SK-N-SH (cell line): ENCODE results near the gene FBN2. TPM values are rescaled to one million over a fixed set of nuclear protein-coding genes. Genes with fewer than 3 reads are reported as not detected.

Experiments
- CTCF ChIA-PET: fragments of 300-600, 350-600 bp; formaldehyde crosslinking; extraction: SDS; loops from one replicate; lab custom pipeline; 2021; lab: Yijun Ruan, JAX
- POLR2A ChIA-PET: fragments of 350-600 bp; sonication (Branson Sonifier 250); formaldehyde crosslinking; extraction: SDS; loops from one replicate; lab custom pipeline; 2020; ENCODE audit warnings: antibody characterized with exemption, inconsistent platforms; lab: Yijun Ruan, JAX
- DNase-seq: peaks from one replicate; pipeline ENCODE4 v3.0.0; 2012
- H2AFZ ChIP-seq: fragments of 200-600 bp; sonication (generic); 2 replicates; pipeline ENCODE4 v1.8.1; 2016; ENCODE audit warnings: antibody characterized with exemption, mild to moderate bottlenecking, low read depth
- H3F3A ChIP-seq: fragments of 200-600 bp; sonication (generic); replicated peaks from 2 replicates; pipeline ENCODE3; 2016; ENCODE audit warnings: antibody characterized with exemption, mild to moderate bottlenecking; ENCODE audit not compliant: insufficient read depth
- H3K27ac ChIP-seq, 2 experiments: fragments of 200-500 bp in 1 of 2; fragments of 200-600 bp in 1 of 2; sonication (Bioruptor generic) in 1 of 2; sonication (generic), shearing (Covaris generic) in 1 of 2; 2 replicates each; pipeline versions ENCODE4 v1.5.1 to v1.6.1; 2014 to 2016; ENCODE audit warnings: low read depth in 2 of 2, inconsistent platforms in 1 of 2, low read length in 1 of 2, mild to moderate bottlenecking in 1 of 2, mixed read lengths in 1 of 2
- H3K27me3 ChIP-seq: fragments of 200-600 bp; sonication (generic), shearing (Covaris generic); 2 replicates; pipeline ENCODE4 v1.6.1; 2016; ENCODE audit warnings: mixed run types; ENCODE audit not compliant: insufficient read depth
- H3K36me3 ChIP-seq, 2 experiments: fragments of 200-500 bp in 1 of 2; fragments of 200-600 bp in 1 of 2; sonication (Bioruptor generic) in 1 of 2; sonication (generic) in 1 of 2; replicated peaks in 1 of 2; 2 replicates each; pipeline versions ENCODE3 to v1.5.1; 2014 to 2016; ENCODE audit warnings: low read length in 1 of 2, mild to moderate bottlenecking in 1 of 2; ENCODE audit not compliant: insufficient read depth in 2 of 2, control insufficient read depth in 1 of 2
- H3K4me1 ChIP-seq, 2 experiments: fragments of 200-500 bp in 1 of 2; fragments of 200-600 bp in 1 of 2; sonication (Bioruptor generic) in 1 of 2; sonication (generic), shearing (Covaris generic) in 1 of 2; 2 replicates each; pipeline versions ENCODE4 v1.5.1 to v1.6.1; 2014 to 2016; ENCODE audit warnings: low read depth in 1 of 2, low read length in 1 of 2, mixed run types in 1 of 2; ENCODE audit not compliant: insufficient read depth in 2 of 2, control insufficient read depth in 1 of 2
- H3K4me2 ChIP-seq: fragments of 200-600 bp; sonication (generic), shearing (Covaris generic); 2 replicates; pipeline ENCODE4 v1.6.1; 2017; ENCODE audit warnings: mixed run types
- H3K4me3 ChIP-seq, 2 experiments: fragments of 200-500 bp in 1 of 2; fragments of 200-600 bp in 1 of 2; sonication (Bioruptor generic) in 1 of 2; sonication (generic), shearing (Covaris generic) in 1 of 2; 2 replicates each; pipeline versions ENCODE4 v1.5.1 to v1.8.1; 2014 to 2016; ENCODE audit warnings: low read depth in 2 of 2, inconsistent platforms in 1 of 2, low read length in 1 of 2, mild to moderate bottlenecking in 1 of 2, mixed read lengths in 1 of 2, moderate library complexity in 1 of 2
- H3K79me2 ChIP-seq: fragments of 200-600 bp; sonication (generic); 2 replicates; pipeline ENCODE4 v1.8.1; 2017; ENCODE audit warnings: mild to moderate bottlenecking; ENCODE audit not compliant: insufficient read depth
- H3K9ac ChIP-seq: fragments of 200-600 bp; sonication (generic); 2 replicates; pipeline ENCODE4 v1.6.1; 2017; ENCODE audit warnings: mixed run types
- H3K9me2 ChIP-seq: fragments of 200-600 bp; sonication (generic); 2 replicates; pipeline ENCODE4 v1.6.1; 2017; ENCODE audit warnings: mixed run types
- H3K9me3 ChIP-seq: fragments of 200-600 bp; sonication (generic); 2 replicates; pipeline ENCODE4 v1.6.1; 2017; ENCODE audit warnings: mixed run types, mild to moderate bottlenecking, moderate library complexity
- H4K20me1 ChIP-seq: fragments of 200-600 bp; sonication (generic); 2 replicates; pipeline ENCODE4 v1.6.1; 2017; ENCODE audit warnings: mild to moderate bottlenecking, mixed run types; ENCODE audit not compliant: insufficient read depth
- CHD2 ChIP-seq: fragments of 150-350 bp; IDR thresholded peaks from 2 replicates; pipeline ENCODE4 v1.6.1; 2018; ENCODE audit warnings: low read length; ENCODE audit not compliant: partially characterized antibody
- ELF1 ChIP-seq: IDR thresholded peaks from 2 replicates; pipeline ENCODE4 v1.4.0; 2012
- EP300 ChIP-seq, 2 experiments: IDR thresholded peaks; 2 replicates each; pipeline versions ENCODE4 v1.4.0 to v1.6.1; 2012; ENCODE audit warnings: borderline replicate concordance in 1 of 2, low read depth in 1 of 2, low read length in 1 of 2
- EZH2phosphoT487 ChIP-seq: fragments of 200-600 bp; sonication (generic); IDR thresholded peaks from 2 replicates; pipeline ENCODE4 v1.6.1; 2017; ENCODE audit warnings: low read depth, mixed run types, mild to moderate bottlenecking, antibody characterized with exemption, moderate library complexity, borderline replicate concordance
- FOSL2 ChIP-seq: IDR thresholded peaks from 2 replicates; pipeline ENCODE4 v1.4.0; 2012; ENCODE audit warnings: low read depth, mild to moderate bottlenecking, moderate library complexity, borderline replicate concordance
- FOXJ3 ChIP-seq: sonication (generic); formaldehyde crosslinking; IDR thresholded peaks from 2 replicates; pipeline ENCODE4 v1.5.1; 2020; ENCODE audit warnings: mild to moderate bottlenecking, missing genetic modification reagents
- FOXM1 ChIP-seq: IDR thresholded peaks from 2 replicates; pipeline ENCODE4 v1.4.0; 2012; ENCODE audit warnings: low read depth, mild to moderate bottlenecking
- GATA2 ChIP-seq: sonication (generic); formaldehyde crosslinking; IDR thresholded peaks from 2 replicates; pipeline ENCODE4 v1.5.0; 2020; ENCODE audit warnings: mild to moderate bottlenecking, missing genetic modification reagents
- MXI1 ChIP-seq: IDR thresholded peaks from 2 replicates; pipeline ENCODE4 v1.6.1; 2012; ENCODE audit warnings: mild to moderate bottlenecking, low read depth, low read length, improper control_type of control experiment
- NFIC ChIP-seq: IDR thresholded peaks from 2 replicates; pipeline ENCODE4 v1.4.0; 2012; ENCODE audit warnings: borderline replicate concordance
- RFX5 ChIP-seq: IDR thresholded peaks from 2 replicates; pipeline ENCODE4 v1.6.1; 2012; ENCODE audit warnings: mild to moderate bottlenecking, improper control_type of control experiment, low read length
- TAF1 ChIP-seq: IDR thresholded peaks from 2 replicates; pipeline ENCODE4 v1.6.1; 2012; ENCODE audit warnings: low read depth, mild to moderate bottlenecking, low read length, moderate library complexity, borderline replicate concordance
- WGBS: methylation state at CpG from one replicate; pipeline ENCODE4 v1.1.6; 2017; ENCODE audit warnings: low lambda C conversion rate; 5-methylcytosine and 5-hydroxymethylcytosine counted together
- polyA plus RNA-seq, 3 experiments: library from polyadenylated mRNA; depleted of rRNA; stranded (reverse); fragments of >200 nt; gene quantifications; 2 replicates each; pipeline ENCODE4 v1.2.3, GENCODE V29; 2012
- TF ChIP-seq, protein P1 (sequence below): IDR thresholded peaks from 2 replicates; pipeline ENCODE4; 2012
- TF ChIP-seq, protein P2 (sequence below): fragments of 200-600 bp; sonication (generic); IDR thresholded peaks from 2 replicates; pipeline ENCODE4 v1.6.1; 2017; ENCODE audit warnings: antibody characterized with exemption, mild to moderate bottlenecking, moderate library complexity
- TF ChIP-seq, protein P3 (sequence below): IDR thresholded peaks from 2 replicates; pipeline ENCODE4 v1.4.0; 2012; ENCODE audit warnings: low read depth, borderline replicate concordance
- TF ChIP-seq, protein P4 (sequence below): IDR thresholded peaks from 2 replicates; pipeline ENCODE4 v1.6.1; 2012; ENCODE audit warnings: mild to moderate bottlenecking, low read depth, low read length, moderate library complexity
- TF ChIP-seq, protein P5 (sequence below): IDR thresholded peaks from 2 replicates; pipeline ENCODE4 v1.4.0; 2012; ENCODE audit warnings: low read depth, borderline replicate concordance

Gene FBN2
- polyA plus RNA-seq, 1 of the 3 experiments (the other 2 are of a cell fraction) = 2.2 TPM

DNA sequence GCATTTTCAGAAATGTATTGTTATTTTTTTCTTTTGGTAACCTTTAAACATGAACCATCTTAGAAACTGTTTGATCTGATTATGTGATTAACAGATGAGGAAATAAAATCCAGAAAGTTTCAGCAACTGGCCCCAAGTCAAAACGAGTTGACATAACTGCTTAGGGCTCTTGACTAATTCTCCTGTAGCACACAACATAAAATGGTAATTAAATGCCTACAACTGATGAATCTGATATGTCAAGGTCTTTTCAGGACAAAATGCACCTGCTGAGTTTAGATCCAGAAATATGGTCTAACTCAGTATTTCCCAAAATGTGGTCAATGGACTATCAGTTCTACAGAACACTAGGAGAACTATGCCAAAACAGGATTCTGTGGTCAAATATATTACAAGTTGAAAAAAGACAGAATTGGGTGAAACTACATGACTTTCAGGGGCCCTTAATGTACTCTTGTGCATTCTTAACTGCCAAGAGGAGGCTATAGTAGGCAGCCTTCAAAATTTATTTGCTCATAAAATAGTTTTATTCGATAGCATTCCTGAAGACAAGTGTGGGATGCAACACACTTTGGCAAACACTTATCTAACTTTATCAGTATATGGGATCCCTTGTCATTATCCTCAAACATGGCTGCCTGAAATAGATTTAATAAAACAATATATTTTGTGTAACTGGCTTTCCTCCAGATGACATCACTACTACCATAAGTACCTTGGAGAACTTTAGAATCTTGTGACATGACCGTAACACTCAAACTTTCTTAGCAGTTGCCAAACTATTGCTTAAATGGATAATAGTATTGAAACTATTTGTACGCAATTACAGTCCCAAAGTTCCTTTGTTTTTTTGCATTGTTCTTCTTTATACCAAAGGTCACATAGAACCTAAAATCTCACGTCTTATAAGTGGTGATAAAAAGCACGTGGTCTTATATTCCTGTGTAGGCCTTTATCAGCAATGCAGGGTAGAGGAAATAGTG, 59.4 kb downstream of the FBN2 start (continued):
- TF ChIP-seq, protein P1, sequence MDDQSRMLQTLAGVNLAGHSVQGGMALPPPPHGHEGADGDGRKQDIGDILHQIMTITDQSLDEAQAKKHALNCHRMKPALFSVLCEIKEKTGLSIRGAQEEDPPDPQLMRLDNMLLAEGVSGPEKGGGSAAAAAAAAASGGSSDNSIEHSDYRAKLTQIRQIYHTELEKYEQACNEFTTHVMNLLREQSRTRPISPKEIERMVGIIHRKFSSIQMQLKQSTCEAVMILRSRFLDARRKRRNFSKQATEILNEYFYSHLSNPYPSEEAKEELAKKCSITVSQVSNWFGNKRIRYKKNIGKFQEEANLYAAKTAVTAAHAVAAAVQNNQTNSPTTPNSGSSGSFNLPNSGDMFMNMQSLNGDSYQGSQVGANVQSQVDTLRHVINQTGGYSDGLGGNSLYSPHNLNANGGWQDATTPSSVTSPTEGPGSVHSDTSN = no peak
- TF ChIP-seq NFIC (no peak), FOXM1 (no peak), ELF1 (no peak), EP300 (IDR thresholded peaks at IDR 0.05; ENCODE audit: borderline replicate concordance in 1 of 2, low read depth in 1 of 2, low read length in 1 of 2) (no peak), FOSL2 (no peak), GATA2 (no peak), CHD2 (no peak)

DNA sequence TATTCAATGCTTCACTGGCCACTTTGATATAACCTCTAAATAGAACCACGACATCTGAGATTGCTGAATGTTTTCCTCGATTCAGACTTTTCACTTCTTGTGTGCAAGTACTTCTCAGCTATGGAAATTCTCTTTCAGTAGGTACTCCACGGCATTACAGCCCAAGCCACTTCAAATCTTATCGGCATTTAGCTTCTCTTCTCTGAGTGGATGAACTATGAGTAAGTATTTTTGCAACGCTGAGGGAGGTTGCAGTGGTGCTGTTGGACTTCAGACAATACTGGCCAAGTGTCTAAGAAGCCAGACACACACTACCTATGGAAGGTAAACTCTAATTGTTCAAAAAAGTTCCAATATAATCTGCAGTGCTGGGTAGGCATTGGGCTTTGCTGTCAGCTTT, 60.1 kb downstream of the FBN2 start:
- H2AFZ ChIP-seq = no peak overlapping the region
- no peaks in the 10 kb centered on the region for H3F3A ChIP-seq
- no peaks in the 10 kb centered on the region for H3K36me3 ChIP-seq
- no peak overlapping the region for H3K4me3 ChIP-seq
- 10% methylated on average over 5 of the region's 5 CpGs for WGBS
- CTCF ChIA-PET = no interaction called here
- no peak overlapping the region for H3K9ac ChIP-seq
- H3K79me2 ChIP-seq = no peaks in the 10 kb centered on the region
- no peak for DNase-seq
- no peaks in the 10 kb centered on the region; a peak in 1 of 4 replicates for H3K4me1 ChIP-seq
- no peaks in the 10 kb centered on the region for H4K20me1 ChIP-seq
- no peaks in the 10 kb centered on the region for H3K9me2 ChIP-seq
- no peaks in the 10 kb centered on the region for H3K9me3 ChIP-seq
- peak overlapping the region in 1 of 2 experiments; percentile 22; a peak in 1 of 4 replicates for H3K27ac ChIP-seq
- H3K27me3 ChIP-seq = no peaks in the 10 kb centered on the region
- no peak overlapping the region for H3K4me2 ChIP-seq
- POLR2A ChIA-PET = no interaction called here
- TF ChIP-seq, protein P1 = no peak
- TF ChIP-seq MXI1 = no peak
- TF ChIP-seq FOXJ3 (CRISPR knock-in tag) = no peak
- TF ChIP-seq, protein P2, sequence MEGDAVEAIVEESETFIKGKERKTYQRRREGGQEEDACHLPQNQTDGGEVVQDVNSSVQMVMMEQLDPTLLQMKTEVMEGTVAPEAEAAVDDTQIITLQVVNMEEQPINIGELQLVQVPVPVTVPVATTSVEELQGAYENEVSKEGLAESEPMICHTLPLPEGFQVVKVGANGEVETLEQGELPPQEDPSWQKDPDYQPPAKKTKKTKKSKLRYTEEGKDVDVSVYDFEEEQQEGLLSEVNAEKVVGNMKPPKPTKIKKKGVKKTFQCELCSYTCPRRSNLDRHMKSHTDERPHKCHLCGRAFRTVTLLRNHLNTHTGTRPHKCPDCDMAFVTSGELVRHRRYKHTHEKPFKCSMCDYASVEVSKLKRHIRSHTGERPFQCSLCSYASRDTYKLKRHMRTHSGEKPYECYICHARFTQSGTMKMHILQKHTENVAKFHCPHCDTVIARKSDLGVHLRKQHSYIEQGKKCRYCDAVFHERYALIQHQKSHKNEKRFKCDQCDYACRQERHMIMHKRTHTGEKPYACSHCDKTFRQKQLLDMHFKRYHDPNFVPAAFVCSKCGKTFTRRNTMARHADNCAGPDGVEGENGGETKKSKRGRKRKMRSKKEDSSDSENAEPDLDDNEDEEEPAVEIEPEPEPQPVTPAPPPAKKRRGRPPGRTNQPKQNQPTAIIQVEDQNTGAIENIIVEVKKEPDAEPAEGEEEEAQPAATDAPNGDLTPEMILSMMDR = no peak
- TF ChIP-seq, protein P3, sequence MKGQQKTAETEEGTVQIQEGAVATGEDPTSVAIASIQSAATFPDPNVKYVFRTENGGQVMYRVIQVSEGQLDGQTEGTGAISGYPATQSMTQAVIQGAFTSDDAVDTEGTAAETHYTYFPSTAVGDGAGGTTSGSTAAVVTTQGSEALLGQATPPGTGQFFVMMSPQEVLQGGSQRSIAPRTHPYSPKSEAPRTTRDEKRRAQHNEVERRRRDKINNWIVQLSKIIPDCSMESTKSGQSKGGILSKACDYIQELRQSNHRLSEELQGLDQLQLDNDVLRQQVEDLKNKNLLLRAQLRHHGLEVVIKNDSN = no peak
- TF ChIP-seq RFX5 = no peak
- TF ChIP-seq EZH2phosphoT487 = no peak
- no peak for TF ChIP-seq GATA2
- no peak for TF ChIP-seq FOXM1
- TF ChIP-seq, protein P4, sequence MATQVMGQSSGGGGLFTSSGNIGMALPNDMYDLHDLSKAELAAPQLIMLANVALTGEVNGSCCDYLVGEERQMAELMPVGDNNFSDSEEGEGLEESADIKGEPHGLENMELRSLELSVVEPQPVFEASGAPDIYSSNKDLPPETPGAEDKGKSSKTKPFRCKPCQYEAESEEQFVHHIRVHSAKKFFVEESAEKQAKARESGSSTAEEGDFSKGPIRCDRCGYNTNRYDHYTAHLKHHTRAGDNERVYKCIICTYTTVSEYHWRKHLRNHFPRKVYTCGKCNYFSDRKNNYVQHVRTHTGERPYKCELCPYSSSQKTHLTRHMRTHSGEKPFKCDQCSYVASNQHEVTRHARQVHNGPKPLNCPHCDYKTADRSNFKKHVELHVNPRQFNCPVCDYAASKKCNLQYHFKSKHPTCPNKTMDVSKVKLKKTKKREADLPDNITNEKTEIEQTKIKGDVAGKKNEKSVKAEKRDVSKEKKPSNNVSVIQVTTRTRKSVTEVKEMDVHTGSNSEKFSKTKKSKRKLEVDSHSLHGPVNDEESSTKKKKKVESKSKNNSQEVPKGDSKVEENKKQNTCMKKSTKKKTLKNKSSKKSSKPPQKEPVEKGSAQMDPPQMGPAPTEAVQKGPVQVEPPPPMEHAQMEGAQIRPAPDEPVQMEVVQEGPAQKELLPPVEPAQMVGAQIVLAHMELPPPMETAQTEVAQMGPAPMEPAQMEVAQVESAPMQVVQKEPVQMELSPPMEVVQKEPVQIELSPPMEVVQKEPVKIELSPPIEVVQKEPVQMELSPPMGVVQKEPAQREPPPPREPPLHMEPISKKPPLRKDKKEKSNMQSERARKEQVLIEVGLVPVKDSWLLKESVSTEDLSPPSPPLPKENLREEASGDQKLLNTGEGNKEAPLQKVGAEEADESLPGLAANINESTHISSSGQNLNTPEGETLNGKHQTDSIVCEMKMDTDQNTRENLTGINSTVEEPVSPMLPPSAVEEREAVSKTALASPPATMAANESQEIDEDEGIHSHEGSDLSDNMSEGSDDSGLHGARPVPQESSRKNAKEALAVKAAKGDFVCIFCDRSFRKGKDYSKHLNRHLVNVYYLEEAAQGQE = no peak
- no peak for TF ChIP-seq NFIC
- no peak for TF ChIP-seq TAF1
- TF ChIP-seq, protein P5, sequence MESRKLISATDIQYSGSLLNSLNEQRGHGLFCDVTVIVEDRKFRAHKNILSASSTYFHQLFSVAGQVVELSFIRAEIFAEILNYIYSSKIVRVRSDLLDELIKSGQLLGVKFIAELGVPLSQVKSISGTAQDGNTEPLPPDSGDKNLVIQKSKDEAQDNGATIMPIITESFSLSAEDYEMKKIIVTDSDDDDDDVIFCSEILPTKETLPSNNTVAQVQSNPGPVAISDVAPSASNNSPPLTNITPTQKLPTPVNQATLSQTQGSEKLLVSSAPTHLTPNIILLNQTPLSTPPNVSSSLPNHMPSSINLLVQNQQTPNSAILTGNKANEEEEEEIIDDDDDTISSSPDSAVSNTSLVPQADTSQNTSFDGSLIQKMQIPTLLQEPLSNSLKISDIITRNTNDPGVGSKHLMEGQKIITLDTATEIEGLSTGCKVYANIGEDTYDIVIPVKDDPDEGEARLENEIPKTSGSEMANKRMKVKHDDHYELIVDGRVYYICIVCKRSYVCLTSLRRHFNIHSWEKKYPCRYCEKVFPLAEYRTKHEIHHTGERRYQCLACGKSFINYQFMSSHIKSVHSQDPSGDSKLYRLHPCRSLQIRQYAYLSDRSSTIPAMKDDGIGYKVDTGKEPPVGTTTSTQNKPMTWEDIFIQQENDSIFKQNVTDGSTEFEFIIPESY = no peak
